Stimulated activated memory B cell treated with anti-CD40 and anti-IgM and Interleukin-4, amounts not matched to agents 10 μg/mL and 1 μg/mL and 100 μg/mL, for 72 hours (primary cell): ENCODE measurements around the gene PRKAR2B.

Source experiments
- ATAC-seq: fragments of 150-1000 bp; cut with Tn5 transposase; 2 replicates; pipeline ENCODE4 v1.10.0; 2021
- H3K27ac Mint-ChIP-seq: one replicate; pipeline ENCODE4 v1.8.0; 2022; ENCODE audit warnings: mild to moderate bottlenecking, mixed read lengths
- H3K27me3 Mint-ChIP-seq: one replicate; pipeline ENCODE4 v1.8.0; 2022; ENCODE audit warnings: mixed read lengths
- H3K36me3 Mint-ChIP-seq: one replicate; pipeline ENCODE4 v1.8.0; 2022; ENCODE audit warnings: mixed read lengths
- H3K4me1 Mint-ChIP-seq: one replicate; pipeline ENCODE4 v1.8.0; 2022; ENCODE audit warnings: mixed read lengths
- H3K4me3 Mint-ChIP-seq: one replicate; pipeline ENCODE4 v1.8.0; 2022; ENCODE audit warnings: mild to moderate bottlenecking, moderate library complexity, mixed read lengths
- H3K9me3 Mint-ChIP-seq: one replicate; pipeline ENCODE4 v1.8.0; 2022; ENCODE audit warnings: mixed read lengths

PRKAR2B gene

DNA sequence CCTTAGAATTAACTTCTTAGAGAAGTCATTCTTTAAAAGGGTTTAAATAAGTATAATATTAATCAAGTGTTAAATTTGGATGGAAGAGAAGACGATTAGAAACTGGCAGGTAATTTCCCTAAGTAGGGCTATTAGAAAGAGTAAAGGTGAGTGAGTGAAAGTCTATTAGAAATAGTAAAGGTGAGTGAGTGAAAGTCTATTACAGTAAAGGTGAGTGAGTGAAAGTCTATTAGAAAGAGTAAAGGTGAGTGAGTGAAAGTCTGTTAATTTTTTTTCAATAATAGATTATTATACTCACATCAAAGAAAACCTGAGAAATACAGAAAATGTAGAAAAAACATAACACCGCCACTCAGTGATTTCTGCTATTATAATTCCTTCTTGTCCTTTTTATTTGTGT lies 113.5 kb downstream of the PRKAR2B start:
- H3K36me3 Mint-ChIP-seq, result no peaks in the 10 kb centered on the region
- no peaks in the 10 kb centered on the region for H3K27me3 Mint-ChIP-seq
- H3K27ac Mint-ChIP-seq, result no peak overlapping the region
- H3K4me1 Mint-ChIP-seq, result no peaks in the 10 kb centered on the region
- H3K9me3 Mint-ChIP-seq, result no peaks in the 10 kb centered on the region
- no peak for ATAC-seq
- H3K4me3 Mint-ChIP-seq, result no peak overlapping the region

DNA sequence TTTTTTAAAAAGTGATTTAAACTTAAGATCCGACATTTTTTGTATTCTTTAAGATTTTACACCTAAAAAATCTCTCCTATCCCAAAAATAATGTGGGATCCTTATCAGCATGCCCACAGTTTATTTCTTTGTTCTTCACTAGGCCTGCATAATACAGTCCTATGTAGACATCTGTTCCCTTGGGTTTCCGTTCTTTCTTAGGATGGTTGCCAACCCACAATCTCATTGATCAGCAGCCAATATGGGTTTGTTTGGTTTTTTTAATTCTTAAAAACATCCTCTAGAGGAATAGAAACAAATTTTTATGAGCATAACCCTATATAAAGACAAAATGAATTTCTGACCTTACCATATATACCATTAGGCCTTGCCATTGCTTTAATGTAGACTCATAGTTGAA lies 115.9 kb downstream of the PRKAR2B start:
- no peaks in the 10 kb centered on the region for H3K4me1 Mint-ChIP-seq
- no peak overlapping the region for H3K4me3 Mint-ChIP-seq
- H3K27me3 Mint-ChIP-seq, result no peaks in the 10 kb centered on the region
- H3K9me3 Mint-ChIP-seq, result no peaks in the 10 kb centered on the region
- no peak overlapping the region for H3K27ac Mint-ChIP-seq
- ATAC-seq, result no peak
- H3K36me3 Mint-ChIP-seq, result no peaks in the 10 kb centered on the region

DNA sequence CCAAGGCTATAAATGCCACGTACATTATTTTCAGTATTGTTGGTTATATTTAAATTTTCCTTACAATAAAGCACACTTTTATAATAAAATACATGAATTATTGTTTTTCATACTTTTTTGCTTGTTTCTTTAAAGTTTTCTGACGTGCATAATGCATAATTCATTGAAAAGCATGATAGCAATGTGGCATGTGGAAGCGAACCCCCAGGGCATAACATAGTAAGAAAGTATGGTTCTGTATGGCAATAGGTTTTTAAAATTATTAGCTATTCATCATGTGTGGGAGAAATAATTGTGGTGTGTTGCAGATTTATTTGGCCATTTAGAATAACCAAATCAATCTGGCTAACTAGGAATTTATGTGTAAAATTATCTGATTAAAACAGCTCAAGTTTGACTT lies 116.9 kb downstream of the PRKAR2B start:
- H3K27ac Mint-ChIP-seq, result no peak overlapping the region
- H3K4me1 Mint-ChIP-seq, result no peaks in the 10 kb centered on the region
- H3K36me3 Mint-ChIP-seq, result no peaks in the 10 kb centered on the region
- no peaks in the 10 kb centered on the region for H3K27me3 Mint-ChIP-seq
- no peak overlapping the region for H3K4me3 Mint-ChIP-seq
- no peaks in the 10 kb centered on the region for H3K9me3 Mint-ChIP-seq
- ATAC-seq, result no peak

DNA sequence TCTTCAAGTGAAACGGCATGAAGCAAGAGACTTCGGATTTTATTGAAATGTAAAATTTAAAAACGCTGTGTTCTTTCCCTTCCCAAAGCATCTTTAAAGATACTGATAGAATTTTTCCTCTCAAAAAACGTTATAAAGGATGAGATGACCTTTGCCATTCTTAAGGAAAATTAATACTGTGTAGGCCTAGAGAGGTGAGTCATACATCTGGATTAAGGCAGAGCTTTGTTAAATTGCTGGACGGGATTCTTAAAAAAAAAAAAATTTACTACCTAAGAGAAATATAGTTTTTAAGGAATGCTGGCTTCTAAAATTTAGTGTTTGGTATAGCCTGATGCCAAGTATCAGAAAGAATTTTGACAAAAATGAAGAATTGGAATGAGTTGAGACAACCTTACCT lies 118.0 kb downstream of the PRKAR2B start:
- H3K36me3 Mint-ChIP-seq, result no peaks in the 10 kb centered on the region
- no peak for ATAC-seq

DNA sequence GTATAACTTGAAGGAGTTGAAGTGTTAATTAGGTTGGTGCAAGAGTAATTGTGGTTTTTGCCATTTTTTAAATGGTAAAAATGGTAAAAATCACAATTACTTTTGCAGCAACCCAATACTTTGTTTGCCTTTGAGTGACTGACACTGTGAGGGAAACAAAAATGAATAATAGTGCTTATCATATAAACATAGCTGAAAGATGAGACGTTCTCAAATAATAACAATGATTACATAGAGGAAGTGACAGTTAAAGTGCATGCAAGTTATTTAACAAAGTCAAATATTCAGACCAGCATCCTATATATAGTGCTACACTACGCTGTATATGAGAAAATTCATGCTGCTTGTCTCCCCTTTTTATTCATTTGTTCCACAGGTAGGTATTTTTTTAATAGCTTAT lies 119.6 kb downstream of the PRKAR2B start:
- ATAC-seq, result no peak
- Mint-ChIP-seq H3K4me3 (no peak overlapping the region), H3K27ac (no peak overlapping the region), H3K4me1 (peaks cover 6% of the 10 kb centered on the region), H3K27me3 (no peaks in the 10 kb centered on the region), H3K9me3 (no peaks in the 10 kb centered on the region), H3K36me3 (no peaks in the 10 kb centered on the region)

More for the DNA sequence above, 118.0 kb downstream of the PRKAR2B start:
- no peak overlapping the region for H3K27ac Mint-ChIP-seq
- peaks cover 3% of the 10 kb centered on the region for H3K4me1 Mint-ChIP-seq
- H3K4me3 Mint-ChIP-seq, result no peak overlapping the region
- no peaks in the 10 kb centered on the region for H3K9me3 Mint-ChIP-seq
- H3K27me3 Mint-ChIP-seq, result no peaks in the 10 kb centered on the region

DNA sequence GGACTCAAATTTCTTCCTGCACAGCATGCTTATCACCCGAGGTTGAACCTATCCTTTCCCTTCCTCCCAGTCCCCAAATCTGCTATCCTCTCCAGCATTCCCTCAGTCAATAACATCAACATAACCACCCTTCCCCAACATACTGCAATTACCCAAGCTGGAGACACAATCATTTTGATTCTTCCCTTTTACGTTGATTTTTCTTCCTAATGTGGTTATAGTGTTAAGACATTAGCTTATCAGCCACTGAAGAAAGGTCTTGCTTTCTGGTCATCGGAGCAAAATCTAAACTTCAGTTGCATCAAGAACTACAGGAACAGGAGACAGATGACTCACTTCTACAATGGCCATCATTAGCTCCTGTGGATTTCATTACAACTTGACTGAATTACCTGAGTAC lies 120.8 kb downstream of the PRKAR2B start:
- Mint-ChIP-seq H3K4me1 (peaks cover 13% of the 10 kb centered on the region), H3K27ac (no peak overlapping the region), H3K36me3 (no peaks in the 10 kb centered on the region), H3K9me3 (no peaks in the 10 kb centered on the region), H3K4me3 (no peak overlapping the region), H3K27me3 (no peaks in the 10 kb centered on the region)
- no peak for ATAC-seq

DNA sequence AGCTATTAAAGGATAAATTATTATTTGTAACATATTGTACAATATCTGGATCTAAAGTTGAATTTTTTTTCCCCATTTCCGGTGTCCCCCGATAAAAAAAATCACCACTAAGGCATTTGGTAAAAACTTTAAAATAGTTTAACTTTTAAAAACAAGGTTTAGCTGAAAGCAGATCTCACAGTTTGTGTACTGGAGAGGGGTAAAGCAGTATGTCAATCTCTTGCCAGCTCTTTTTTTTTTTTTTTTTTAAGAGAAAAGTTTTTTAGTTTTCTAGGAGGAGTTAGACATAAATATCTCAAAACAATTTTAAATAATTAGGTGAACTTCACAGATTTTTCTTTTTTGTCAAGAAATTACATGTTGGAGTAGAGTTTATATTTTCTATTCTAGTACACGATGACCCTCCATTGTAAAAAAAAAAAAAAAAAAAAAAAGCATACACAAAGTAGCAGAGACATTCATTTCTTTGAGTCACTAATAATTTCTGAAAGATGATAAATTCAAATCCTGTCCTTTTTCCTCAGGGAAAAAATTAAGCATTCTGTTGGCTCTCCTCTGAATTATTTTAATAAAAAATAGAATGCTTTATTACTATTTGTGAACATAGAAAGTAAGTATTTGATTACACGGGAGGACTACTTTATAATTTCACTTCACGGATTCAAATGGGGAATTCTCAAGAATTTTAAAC lies 122.4 kb downstream of the PRKAR2B start:
- Mint-ChIP-seq H3K4me3 (peak overlapping the region; percentile 90), H3K4me1 (peaks cover 19% of the 10 kb centered on the region), H3K27me3 (no peaks in the 10 kb centered on the region), H3K27ac (peak overlapping the region; percentile 96), H3K36me3 (no peaks in the 10 kb centered on the region), H3K9me3 (no peaks in the 10 kb centered on the region)
- ATAC-seq, result no peak

DNA sequence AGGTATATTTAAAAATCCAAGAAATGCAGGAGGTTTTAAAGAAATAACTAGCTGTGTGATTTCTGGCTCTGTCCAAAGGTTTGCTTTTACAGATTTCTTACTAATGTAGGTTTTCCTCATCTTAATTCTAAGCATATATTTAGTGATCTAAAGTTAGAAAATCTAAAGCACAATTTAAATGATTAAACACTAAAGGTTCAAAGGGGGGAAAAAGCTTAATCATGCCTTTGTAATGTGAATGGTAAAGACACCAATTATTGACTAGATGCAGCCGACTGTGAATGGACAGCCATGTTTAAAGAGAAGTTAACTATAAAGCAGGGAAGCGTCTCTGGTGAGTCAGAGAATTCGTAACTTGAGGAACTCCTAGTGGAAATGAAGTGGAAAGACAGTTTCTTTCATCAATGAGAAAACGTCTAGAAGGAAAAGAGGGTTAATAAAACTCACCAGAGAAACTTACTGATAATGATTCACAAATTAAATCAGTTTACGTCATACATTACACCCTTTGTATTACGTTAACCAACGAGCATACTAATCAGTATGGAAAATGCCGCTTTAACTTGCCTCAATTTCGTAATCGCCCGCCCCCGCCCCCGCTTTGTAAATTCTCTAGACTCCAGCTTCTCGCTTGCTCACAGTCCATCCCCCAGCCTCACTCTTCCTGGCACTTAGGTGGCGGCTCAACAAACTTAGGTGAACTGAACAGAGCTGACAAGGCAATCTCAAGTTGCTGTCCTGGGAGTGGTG lies 123.2 kb downstream of the PRKAR2B start:
- Mint-ChIP-seq H3K4me1 (peaks cover 19% of the 10 kb centered on the region), H3K9me3 (no peaks in the 10 kb centered on the region), H3K27ac (peak overlapping the region; percentile 96), H3K27me3 (no peaks in the 10 kb centered on the region), H3K4me3 (peak overlapping the region; percentile 90), H3K36me3 (no peaks in the 10 kb centered on the region)
- ATAC-seq, result no peak

DNA sequence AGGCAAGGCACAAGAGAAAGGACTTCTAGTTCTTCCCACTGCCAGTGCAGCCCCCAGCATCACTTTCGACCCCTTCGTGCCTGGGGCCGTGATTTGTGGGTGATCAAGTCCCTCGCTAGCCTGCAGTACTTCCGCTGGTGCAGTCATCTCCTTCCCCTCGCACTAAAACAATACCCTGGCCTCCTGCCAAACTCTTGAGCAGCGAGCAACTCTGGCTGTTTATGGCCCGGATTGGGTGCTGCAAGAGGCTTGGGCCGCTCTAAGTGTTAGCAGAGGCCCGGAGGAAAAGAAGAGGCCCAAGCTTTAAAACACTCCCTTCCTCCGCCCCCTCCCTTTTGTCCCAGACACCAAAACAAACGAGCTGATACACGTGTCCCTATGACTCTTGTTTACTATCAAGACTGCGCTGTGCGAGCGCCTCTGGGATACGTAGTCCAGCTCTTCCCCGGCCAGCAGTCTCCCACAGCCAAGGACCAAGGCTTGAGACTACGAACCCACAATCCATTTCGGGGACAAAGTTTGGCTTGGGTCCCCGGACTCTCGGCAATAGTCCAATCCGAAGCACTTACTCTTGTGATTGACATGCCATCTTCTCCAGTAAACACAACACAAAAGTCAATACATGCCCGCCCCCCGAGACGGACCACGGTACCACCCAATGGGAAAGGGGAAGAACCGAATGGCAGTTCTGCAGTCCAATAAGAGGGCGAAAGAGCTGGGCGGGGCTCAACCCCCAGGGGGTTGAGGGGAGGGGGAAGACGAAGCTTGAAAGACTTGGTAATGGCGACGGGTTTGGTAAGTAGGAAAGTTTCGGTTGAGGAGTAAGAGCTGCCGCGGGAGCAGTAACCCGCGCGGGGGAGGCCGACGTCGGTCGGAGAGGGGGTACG lies 124.0 kb downstream of the PRKAR2B start, which contains the start of gene HBP1:
Gene HBP1 (plus strand): TSS at position 771 of the 887 bp plus-strand sequence. CDS start 10,891 bp downstream, outside the sequence.
- Mint-ChIP-seq H3K4me3 (peak within 1 kb of the TSS; percentile 90), H3K4me1 (peaks cover 26% of the 10 kb centered on the region), H3K9me3 (no peaks in the 10 kb centered on the region), H3K27me3 (no peaks in the 10 kb centered on the region), H3K36me3 (no peaks in the 10 kb centered on the region), H3K27ac (peak within 1 kb of the TSS; percentile 96)
- peak; percentile 95 for ATAC-seq

DNA sequence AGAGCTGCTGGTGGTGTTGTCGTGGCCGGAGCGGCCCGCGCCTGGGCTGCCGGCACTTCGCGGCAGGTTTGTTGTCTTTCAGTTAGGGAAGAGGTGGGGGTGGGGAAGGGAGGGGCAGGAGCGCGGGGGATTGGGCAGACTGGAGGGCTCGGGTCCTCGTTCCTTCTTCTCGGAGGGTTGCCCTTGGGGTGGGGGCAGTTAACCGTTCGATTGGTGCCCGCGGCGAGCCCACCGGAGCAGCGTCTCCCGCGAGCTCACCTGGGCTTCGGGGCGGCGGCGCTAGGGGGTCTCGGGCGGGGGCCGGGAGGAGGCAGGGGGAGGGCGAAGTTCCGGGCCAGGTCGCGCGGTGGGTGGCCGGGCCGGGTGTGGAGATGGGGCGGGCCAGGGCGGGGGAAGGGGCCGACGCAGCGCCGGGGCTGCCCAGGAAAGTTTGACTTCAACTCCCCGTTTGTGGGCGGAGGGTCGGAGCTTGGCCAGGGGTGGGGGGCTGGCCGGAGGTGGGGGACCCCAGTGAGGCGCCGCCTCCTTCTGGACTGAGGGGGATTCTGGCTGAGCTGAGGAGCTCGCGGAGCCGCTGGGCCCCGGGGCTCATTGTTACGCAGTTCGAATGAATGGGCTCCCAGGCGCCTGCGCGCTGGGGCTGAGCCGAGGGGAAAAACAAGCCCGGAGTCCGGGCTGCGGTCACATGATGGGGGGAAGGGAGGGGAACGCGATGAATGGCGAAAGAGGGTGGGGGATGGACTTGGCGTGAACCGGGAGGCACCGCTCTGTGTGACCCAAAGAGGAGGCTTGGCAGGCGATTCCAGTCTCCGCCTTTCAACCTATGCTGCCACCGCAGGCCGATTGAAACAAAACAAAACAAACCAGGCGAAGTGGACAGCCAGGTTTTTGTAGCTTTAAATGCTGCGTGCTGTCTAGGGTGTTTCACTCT lies 124.9 kb downstream of the PRKAR2B start:
- H3K4me3 Mint-ChIP-seq, result peak overlapping the region; percentile 90
- no peaks in the 10 kb centered on the region for H3K9me3 Mint-ChIP-seq
- peak overlapping the region; percentile 96 for H3K27ac Mint-ChIP-seq
- no peaks in the 10 kb centered on the region for H3K27me3 Mint-ChIP-seq
- ATAC-seq, result peak; percentile 65
- H3K4me1 Mint-ChIP-seq, result peaks cover 35% of the 10 kb centered on the region
- H3K36me3 Mint-ChIP-seq, result peaks cover 3% of the 10 kb centered on the region

DNA sequence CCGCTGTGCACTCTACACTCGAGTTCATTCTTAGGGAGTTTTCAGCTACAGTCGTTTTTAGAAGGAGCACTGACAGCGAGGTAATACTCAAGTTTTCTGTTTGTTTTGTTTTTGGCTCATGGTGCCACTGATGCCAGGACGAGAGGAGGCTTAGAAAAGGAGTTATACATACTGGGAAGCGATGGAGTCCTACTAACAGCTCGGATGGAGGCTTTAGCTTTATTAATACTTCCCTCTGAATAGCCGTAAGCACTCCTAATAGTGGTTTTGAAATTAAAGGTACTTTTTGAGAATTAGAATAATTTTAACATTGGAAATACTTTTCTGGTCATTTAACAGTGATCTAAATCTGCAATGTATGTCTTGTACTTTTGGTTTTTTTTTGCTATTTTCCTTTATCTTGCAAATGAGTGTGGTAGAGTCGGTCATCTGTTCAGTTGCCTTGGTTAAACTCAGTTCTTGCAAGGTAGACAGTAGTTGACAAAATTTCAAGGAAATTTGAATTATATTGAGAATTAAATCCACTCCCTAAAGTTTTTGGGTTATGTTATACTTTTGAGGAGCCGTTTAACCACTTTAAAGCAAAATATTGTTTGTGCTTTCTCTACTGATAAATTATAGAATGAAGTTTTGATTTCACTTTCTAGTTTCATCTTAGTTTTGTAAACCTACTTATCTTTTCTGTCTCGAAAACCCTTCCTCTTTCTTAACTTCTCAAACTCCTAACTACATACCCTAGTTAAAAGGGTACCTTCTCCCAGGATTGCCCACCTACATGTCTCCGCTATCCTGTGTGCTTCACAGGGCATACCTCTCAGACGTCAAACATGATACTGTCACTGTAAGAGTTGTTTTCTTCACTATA lies 125.8 kb downstream of the PRKAR2B start:
- Mint-ChIP-seq H3K4me3 (peak overlapping the region; percentile 90), H3K9me3 (no peaks in the 10 kb centered on the region), H3K27me3 (no peaks in the 10 kb centered on the region), H3K27ac (peak overlapping the region; percentile 96), H3K4me1 (peaks cover 41% of the 10 kb centered on the region), H3K36me3 (peaks cover 6% of the 10 kb centered on the region)
- ATAC-seq, result no peak

DNA sequence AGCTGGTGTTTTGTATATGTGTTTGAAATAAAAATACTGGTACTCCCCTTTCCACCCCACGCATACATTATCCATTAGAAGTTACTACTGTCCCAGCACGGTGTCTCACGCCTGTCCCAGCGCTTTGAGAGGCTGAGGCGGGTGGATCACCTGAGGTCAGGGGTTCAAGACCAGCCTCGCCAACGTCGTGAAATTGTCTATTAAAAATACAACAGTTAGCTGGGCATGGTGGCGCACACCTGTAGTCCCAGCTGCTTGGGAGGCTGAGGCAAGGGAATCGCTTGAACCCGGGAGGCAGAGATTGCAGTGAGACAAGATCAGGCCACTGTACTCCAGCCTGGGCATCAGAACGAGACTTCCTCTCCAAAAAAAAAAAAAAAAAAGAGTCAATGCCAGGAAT lies 127.0 kb downstream of the PRKAR2B start:
- Mint-ChIP-seq H3K36me3 (peaks cover 6% of the 10 kb centered on the region), H3K9me3 (no peaks in the 10 kb centered on the region), H3K27me3 (no peaks in the 10 kb centered on the region), H3K4me3 (no peak overlapping the region), H3K27ac (no peak overlapping the region), H3K4me1 (peaks cover 50% of the 10 kb centered on the region)
- ATAC-seq, result no peak

DNA sequence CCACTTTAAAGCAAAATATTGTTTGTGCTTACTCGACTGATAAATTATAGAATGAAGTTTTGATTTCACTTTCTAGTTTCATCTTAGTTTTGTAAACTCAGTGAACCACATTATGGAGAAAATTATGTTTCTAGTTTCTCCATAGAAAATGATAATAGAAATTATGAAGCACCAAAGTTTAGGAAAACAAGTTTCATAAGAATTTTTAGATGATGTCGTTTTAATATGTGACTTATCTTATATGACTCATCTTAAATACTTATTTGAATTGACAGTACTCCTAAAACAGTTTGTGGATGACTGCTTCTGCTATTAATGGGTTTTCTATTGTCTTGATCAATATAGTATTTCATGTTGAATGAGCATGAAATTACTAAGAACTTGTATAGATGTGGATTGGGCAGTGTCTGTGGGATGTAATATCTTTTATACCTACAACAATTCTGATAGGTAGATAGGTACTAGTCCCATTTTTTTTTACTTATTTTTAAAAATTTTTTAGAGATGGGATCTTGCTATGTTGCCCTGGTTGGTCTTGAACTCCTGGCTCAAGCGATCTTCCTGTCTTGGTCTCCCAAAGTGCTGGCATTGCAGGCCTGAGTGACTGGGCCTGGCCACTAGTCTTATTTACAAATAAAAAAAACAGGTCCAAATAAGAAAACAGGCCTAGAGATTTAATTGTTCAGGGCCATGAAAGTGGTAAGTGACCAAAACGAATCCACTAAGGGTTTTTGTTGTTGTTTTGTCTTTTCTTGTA lies 127.9 kb downstream of the PRKAR2B start:
- no peaks in the 10 kb centered on the region for H3K9me3 Mint-ChIP-seq
- no peak overlapping the region for H3K4me3 Mint-ChIP-seq
- H3K27me3 Mint-ChIP-seq, result no peaks in the 10 kb centered on the region
- ATAC-seq, result no peak
- peaks cover 54% of the 10 kb centered on the region for H3K4me1 Mint-ChIP-seq
- H3K36me3 Mint-ChIP-seq, result peaks cover 6% of the 10 kb centered on the region
- H3K27ac Mint-ChIP-seq, result no peak overlapping the region
